Head of caudate nucleus (tissue), 42 donors: ENCODE data around the gene PLIN1.
"Not testable (repeated sequence)": the region's sequence is repeated elsewhere in the genome, so short reads cannot be mapped to it uniquely, and the experiment has no call there.

ENCODE experiments used
- DNase-seq, 42 donors: peaks; one replicate each; pipeline versions ENCODE4 v3.0.0 to v3.0.0-alpha.2; 2020 to 2021; ENCODE audit warnings: mixed read lengths in 7 of 42
- intact Hi-C: fragments of 100-400 bp; cut with DNase I; formaldehyde crosslinking; loops from one replicate; pipeline ENCODE4 v1.15.0; 2022

PLIN1 gene

GRCh38 chr15:89679212-89679611, at the start of gene PLIN1:
Gene PLIN1, minus strand, starts transcription at chr15:89679367. Its CDS starts 1,878 bp downstream, at chr15:89677489.
- DNase-seq = peak in 4 of 42 donors; percentile 12 to 31 (median 26)
- intact Hi-C loops = no loop called here

GRCh38 chr15:89728254-89728653, 49.1 kb upstream of the PLIN1 start:
- DNase-seq = peak in 1 of 42 donors; percentile 1
- intact Hi-C loops = no loop called here

- intact Hi-C loops = no loop called here
- no peak for DNase-seq
These were observed 45.9 kb upstream of the PLIN1 start for GRCh38 chr15:89725064-89725463.

GRCh38 chr15:89724621-89725020, 45.5 kb upstream of the PLIN1 start:
- DNase-seq = no peak
- intact Hi-C loops = no loop called here

- DNase-seq = no peak
- intact Hi-C loops = no loop called here
These were observed 43.9 kb upstream of the PLIN1 start for GRCh38 chr15:89723031-89723430.

GRCh38 chr15:89714775-89715174, 35.6 kb upstream of the PLIN1 start:
- DNase-seq = no peak
- intact Hi-C loops = no loop called here

- no peak for DNase-seq
- intact Hi-C loops = no loop called here
These were observed 28.4 kb upstream of the PLIN1 start for GRCh38 chr15:89707577-89707976.

GRCh38 chr15:89704411-89704810, 25.2 kb upstream of the PLIN1 start:
- DNase-seq = no peak
- intact Hi-C loops = no loop called here

GRCh38 chr15:89695198-89695597, 16.0 kb upstream of the PLIN1 start:
- no peak for DNase-seq
- intact Hi-C loops = no loop called here

GRCh38 chr15:89693696-89694095, 14.5 kb upstream of the PLIN1 start:
- DNase-seq = no peak
- intact Hi-C loops = no loop called here

GRCh38 chr15:89693091-89693490, 13.9 kb upstream of the PLIN1 start:
- intact Hi-C loops = no loop called here
- DNase-seq = no peak

GRCh38 chr15:89690276-89691218, 11.4 kb upstream of the PLIN1 start, which contains the start of the genes PEX11A and WDR93:
Gene PEX11A, minus strand, starts transcription at chr15:89690754. Its CDS starts 122 bp downstream, at chr15:89690632.
Gene WDR93, plus strand, starts transcription at chr15:89690811. Its CDS starts 10,936 bp downstream, at chr15:89701747.
- intact Hi-C loops = no loop called here

GRCh38 chr15:89689930-89690275, 10.7 kb upstream of the PLIN1 start:
- intact Hi-C loops, DNase-seq: not testable (repeated sequence)

More at GRCh38 chr15:89690276-89691218, 11.4 kb upstream of the PLIN1 start, which contains the start of the genes PEX11A and WDR93:
- peak; percentile 49 to 84 (median 70) for DNase-seq

GRCh38 chr15:89686522-89686921, 7.4 kb upstream of the PLIN1 start:
- DNase-seq = no peak
- intact Hi-C loops = no loop called here

GRCh38 chr15:89685995-89686394, 6.8 kb upstream of the PLIN1 start:
- DNase-seq = no peak
- intact Hi-C loops = no loop called here

- no peak for DNase-seq
- intact Hi-C loops = no loop called here
These were observed 2.0 kb upstream of the PLIN1 start for GRCh38 chr15:89681146-89681545.

- intact Hi-C loops = no loop called here
- DNase-seq = peak in 12 of 42 donors; percentile 19 to 65 (median 44)
These were observed 1.2 kb upstream of the PLIN1 start for GRCh38 chr15:89680282-89680873.

GRCh38 chr15:89677381-89677780, 1.8 kb downstream of the PLIN1 start:
- intact Hi-C loops = no loop called here
- no peak for DNase-seq

- peak in 2 of 42 donors; percentile 6 to 25 for DNase-seq
- intact Hi-C loops = no loop called here
These were observed 3.6 kb downstream of the PLIN1 start for GRCh38 chr15:89675606-89676005.

GRCh38 chr15:89674526-89674925, 4.6 kb downstream of the PLIN1 start:
- DNase-seq = peak in 1 of 42 donors; percentile 4

More at GRCh38 chr15:89674526-89674925, 4.6 kb downstream of the PLIN1 start:
- intact Hi-C loops = no loop called here
